SK-N-SH (cell line): ENCODE data around the gene S1PR1.

Experiments used
- CHD2 ChIP-seq: fragments of 150-350 bp; IDR thresholded peaks from 2 replicates; pipeline ENCODE4 v1.6.1; 2018; ENCODE audit warnings: low read length; ENCODE audit not compliant: partially characterized antibody
- EP300 ChIP-seq, 2 experiments: IDR thresholded peaks; 2 replicates each; pipeline versions ENCODE4 v1.4.0 to v1.6.1; 2012; ENCODE audit warnings: borderline replicate concordance in 1 of 2, low read depth in 1 of 2, low read length in 1 of 2
- EZH2phosphoT487 ChIP-seq: fragments of 200-600 bp; sonication (generic); IDR thresholded peaks from 2 replicates; pipeline ENCODE4 v1.6.1; 2017; ENCODE audit warnings: low read depth, mixed run types, mild to moderate bottlenecking, antibody characterized with exemption, moderate library complexity, borderline replicate concordance
- POLR2AphosphoS5 ChIP-seq: IDR thresholded peaks from 2 replicates; pipeline ENCODE4 v1.6.1; 2012; ENCODE audit warnings: low read depth, low read length
- RAD21 ChIP-seq: IDR thresholded peaks from 2 replicates; pipeline ENCODE4 v1.6.1; 2012; ENCODE audit warnings: mild to moderate bottlenecking, low read length
- TF ChIP-seq, protein P1 (sequence below): fragments of 200-600 bp; sonication (generic); IDR thresholded peaks from 2 replicates; pipeline ENCODE4 v1.6.1; 2017; ENCODE audit warnings: antibody characterized with exemption, mild to moderate bottlenecking, moderate library complexity
- TF ChIP-seq, protein P2 (sequence below): IDR thresholded peaks from 2 replicates; pipeline ENCODE4 v1.4.0; 2012; ENCODE audit warnings: low read depth, borderline replicate concordance
- TF ChIP-seq, protein P3 (sequence below): IDR thresholded peaks from 2 replicates; pipeline ENCODE4 v1.4.0; 2012; ENCODE audit warnings: low read depth

DNA sequence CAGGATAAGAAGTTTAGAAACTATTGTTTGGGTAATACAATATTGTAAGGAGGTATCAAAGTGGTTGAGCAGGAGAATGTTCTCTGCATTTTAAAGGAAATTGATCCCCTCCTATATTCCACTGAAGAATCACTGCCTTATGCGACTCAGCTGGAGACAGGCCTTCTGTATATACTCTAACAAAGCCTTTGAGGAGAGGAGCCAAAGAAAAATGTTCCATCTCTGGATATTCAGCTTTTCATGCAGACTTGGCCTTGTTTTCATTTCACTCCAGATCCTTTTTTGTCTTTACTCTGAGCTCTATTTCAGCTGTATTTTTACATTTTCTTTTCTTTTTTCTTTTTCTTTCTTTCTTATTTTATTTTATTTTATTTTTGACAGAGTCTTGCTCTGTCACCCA, 42.1 kb upstream of the S1PR1 start:
- TF ChIP-seq, protein P1, sequence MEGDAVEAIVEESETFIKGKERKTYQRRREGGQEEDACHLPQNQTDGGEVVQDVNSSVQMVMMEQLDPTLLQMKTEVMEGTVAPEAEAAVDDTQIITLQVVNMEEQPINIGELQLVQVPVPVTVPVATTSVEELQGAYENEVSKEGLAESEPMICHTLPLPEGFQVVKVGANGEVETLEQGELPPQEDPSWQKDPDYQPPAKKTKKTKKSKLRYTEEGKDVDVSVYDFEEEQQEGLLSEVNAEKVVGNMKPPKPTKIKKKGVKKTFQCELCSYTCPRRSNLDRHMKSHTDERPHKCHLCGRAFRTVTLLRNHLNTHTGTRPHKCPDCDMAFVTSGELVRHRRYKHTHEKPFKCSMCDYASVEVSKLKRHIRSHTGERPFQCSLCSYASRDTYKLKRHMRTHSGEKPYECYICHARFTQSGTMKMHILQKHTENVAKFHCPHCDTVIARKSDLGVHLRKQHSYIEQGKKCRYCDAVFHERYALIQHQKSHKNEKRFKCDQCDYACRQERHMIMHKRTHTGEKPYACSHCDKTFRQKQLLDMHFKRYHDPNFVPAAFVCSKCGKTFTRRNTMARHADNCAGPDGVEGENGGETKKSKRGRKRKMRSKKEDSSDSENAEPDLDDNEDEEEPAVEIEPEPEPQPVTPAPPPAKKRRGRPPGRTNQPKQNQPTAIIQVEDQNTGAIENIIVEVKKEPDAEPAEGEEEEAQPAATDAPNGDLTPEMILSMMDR: no peak
- TF ChIP-seq EZH2phosphoT487 (no peak), CHD2 (no peak), RAD21 (no peak), EP300 (IDR thresholded peaks at IDR 0.05; ENCODE audit: borderline replicate concordance in 1 of 2, low read depth in 1 of 2, low read length in 1 of 2) (no peak), POLR2AphosphoS5 (no peak)
- TF ChIP-seq, protein P2, sequence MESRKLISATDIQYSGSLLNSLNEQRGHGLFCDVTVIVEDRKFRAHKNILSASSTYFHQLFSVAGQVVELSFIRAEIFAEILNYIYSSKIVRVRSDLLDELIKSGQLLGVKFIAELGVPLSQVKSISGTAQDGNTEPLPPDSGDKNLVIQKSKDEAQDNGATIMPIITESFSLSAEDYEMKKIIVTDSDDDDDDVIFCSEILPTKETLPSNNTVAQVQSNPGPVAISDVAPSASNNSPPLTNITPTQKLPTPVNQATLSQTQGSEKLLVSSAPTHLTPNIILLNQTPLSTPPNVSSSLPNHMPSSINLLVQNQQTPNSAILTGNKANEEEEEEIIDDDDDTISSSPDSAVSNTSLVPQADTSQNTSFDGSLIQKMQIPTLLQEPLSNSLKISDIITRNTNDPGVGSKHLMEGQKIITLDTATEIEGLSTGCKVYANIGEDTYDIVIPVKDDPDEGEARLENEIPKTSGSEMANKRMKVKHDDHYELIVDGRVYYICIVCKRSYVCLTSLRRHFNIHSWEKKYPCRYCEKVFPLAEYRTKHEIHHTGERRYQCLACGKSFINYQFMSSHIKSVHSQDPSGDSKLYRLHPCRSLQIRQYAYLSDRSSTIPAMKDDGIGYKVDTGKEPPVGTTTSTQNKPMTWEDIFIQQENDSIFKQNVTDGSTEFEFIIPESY: no peak
- TF ChIP-seq, protein P3, sequence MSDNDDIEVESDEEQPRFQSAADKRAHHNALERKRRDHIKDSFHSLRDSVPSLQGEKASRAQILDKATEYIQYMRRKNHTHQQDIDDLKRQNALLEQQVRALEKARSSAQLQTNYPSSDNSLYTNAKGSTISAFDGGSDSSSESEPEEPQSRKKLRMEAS: no peak
